Central memory CD4-positive, alpha-beta T cell (primary cell): ENCODE data around the gene CNTNAP2.

Experiments
- DNase-seq: peaks from one replicate; pipeline ENCODE4 v3.0.0; 2022

CNTNAP2 gene

GRCh38 chr7:148337246-148337965 lies 2220.8 kb downstream of the CNTNAP2 start:
- DNase-seq: no peak

GRCh38 chr7:148337995-148338747 lies 2221.6 kb downstream of the CNTNAP2 start:
- no peak for DNase-seq

- no peak for DNase-seq
These were observed 2224.1 kb downstream of the CNTNAP2 start for GRCh38 chr7:148340438-148341280.

- DNase-seq: no peak
These were observed 2227.8 kb downstream of the CNTNAP2 start for GRCh38 chr7:148344406-148344805.

GRCh38 chr7:148347981-148348380 lies 2231.4 kb downstream of the CNTNAP2 start:
- DNase-seq: no peak

- no peak for DNase-seq
These were observed 2231.9 kb downstream of the CNTNAP2 start for GRCh38 chr7:148348466-148348865.

- DNase-seq: no peak
These were observed 2239.7 kb downstream of the CNTNAP2 start for GRCh38 chr7:148356303-148356702.

GRCh38 chr7:148362541-148362940 lies 2245.9 kb downstream of the CNTNAP2 start:
- DNase-seq: no peak

GRCh38 chr7:148367731-148368475 lies 2251.3 kb downstream of the CNTNAP2 start:
- DNase-seq: no peak

- DNase-seq: no peak
These were observed 2252.0 kb downstream of the CNTNAP2 start for GRCh38 chr7:148368562-148368961.

GRCh38 chr7:148371280-148371937 lies 2254.8 kb downstream of the CNTNAP2 start:
- no peak for DNase-seq

GRCh38 chr7:148374396-148375259 lies 2258.0 kb downstream of the CNTNAP2 start:
- no peak for DNase-seq

- no peak for DNase-seq
These were observed 2263.1 kb downstream of the CNTNAP2 start for GRCh38 chr7:148379677-148380076.

GRCh38 chr7:148380596-148381419 lies 2264.2 kb downstream of the CNTNAP2 start:
- no peak for DNase-seq

- DNase-seq: no peak
These were observed 2266.0 kb downstream of the CNTNAP2 start for GRCh38 chr7:148382596-148382995.

GRCh38 chr7:148383651-148384050 lies 2267.1 kb downstream of the CNTNAP2 start:
- no peak for DNase-seq

- DNase-seq: no peak
These were observed 2268.5 kb downstream of the CNTNAP2 start for GRCh38 chr7:148385009-148385682.

GRCh38 chr7:148390381-148390780 lies 2273.8 kb downstream of the CNTNAP2 start:
- DNase-seq: no peak

GRCh38 chr7:148391591-148391990 lies 2275.0 kb downstream of the CNTNAP2 start:
- no peak for DNase-seq
